Measurements from ENCODE around the gene DENND6B.

The DENND6B gene

DNA sequence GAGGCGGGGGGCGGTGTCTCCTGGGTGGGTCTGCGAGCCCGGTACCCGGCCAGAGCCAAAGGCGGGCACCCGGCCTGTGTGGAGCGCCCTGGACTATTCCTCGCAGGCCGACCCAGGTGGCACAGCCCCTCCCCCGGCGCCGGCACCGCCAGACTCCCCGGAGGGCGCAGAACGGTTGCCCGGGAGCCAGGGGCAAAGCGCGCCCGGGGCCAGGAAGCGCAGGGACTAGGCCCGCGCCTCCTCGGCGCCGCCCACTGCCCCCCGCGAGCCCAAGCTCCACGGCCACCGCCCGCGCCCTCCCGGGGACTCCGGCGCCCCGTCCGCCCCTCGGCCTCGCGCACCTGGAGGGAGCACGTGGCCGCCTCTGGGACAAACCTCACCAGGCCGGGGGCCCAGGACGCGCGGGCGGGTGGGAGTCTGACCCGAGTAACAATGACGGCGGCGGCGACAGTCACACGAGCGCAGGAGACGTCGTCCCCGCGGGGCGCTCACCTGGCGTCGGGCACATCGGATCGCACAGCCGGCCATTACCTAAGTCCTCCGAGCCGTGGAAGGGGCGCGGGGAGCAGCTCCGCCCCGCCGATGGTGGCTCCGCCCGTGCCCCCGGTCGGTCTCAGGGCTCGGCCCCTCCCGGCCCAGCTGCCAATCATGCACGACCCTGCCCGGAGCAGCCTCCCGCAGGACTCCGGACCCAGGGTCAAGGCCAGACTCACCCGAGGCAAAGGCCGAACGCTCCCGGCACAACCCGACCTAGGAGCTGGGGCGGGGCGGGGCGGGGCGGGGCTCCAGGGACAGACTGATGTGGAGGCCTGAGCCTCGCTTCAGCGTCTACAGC is 26.8 kb downstream of the DENND6B start:
- TF ChIP-seq, protein P1, sequence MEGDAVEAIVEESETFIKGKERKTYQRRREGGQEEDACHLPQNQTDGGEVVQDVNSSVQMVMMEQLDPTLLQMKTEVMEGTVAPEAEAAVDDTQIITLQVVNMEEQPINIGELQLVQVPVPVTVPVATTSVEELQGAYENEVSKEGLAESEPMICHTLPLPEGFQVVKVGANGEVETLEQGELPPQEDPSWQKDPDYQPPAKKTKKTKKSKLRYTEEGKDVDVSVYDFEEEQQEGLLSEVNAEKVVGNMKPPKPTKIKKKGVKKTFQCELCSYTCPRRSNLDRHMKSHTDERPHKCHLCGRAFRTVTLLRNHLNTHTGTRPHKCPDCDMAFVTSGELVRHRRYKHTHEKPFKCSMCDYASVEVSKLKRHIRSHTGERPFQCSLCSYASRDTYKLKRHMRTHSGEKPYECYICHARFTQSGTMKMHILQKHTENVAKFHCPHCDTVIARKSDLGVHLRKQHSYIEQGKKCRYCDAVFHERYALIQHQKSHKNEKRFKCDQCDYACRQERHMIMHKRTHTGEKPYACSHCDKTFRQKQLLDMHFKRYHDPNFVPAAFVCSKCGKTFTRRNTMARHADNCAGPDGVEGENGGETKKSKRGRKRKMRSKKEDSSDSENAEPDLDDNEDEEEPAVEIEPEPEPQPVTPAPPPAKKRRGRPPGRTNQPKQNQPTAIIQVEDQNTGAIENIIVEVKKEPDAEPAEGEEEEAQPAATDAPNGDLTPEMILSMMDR (IDR thresholded peaks at IDR 0.05; ENCODE audit: low read depth, low read length), result no peak
- H3K4me3 ChIP-seq (replicated peaks in 1 of 2; ENCODE audit: low read depth in 2 of 2, low read length in 2 of 2), result no peak overlapping the region
- DNase-seq (ENCODE audit: low read depth in 2 of 2), result no peak

DNA sequence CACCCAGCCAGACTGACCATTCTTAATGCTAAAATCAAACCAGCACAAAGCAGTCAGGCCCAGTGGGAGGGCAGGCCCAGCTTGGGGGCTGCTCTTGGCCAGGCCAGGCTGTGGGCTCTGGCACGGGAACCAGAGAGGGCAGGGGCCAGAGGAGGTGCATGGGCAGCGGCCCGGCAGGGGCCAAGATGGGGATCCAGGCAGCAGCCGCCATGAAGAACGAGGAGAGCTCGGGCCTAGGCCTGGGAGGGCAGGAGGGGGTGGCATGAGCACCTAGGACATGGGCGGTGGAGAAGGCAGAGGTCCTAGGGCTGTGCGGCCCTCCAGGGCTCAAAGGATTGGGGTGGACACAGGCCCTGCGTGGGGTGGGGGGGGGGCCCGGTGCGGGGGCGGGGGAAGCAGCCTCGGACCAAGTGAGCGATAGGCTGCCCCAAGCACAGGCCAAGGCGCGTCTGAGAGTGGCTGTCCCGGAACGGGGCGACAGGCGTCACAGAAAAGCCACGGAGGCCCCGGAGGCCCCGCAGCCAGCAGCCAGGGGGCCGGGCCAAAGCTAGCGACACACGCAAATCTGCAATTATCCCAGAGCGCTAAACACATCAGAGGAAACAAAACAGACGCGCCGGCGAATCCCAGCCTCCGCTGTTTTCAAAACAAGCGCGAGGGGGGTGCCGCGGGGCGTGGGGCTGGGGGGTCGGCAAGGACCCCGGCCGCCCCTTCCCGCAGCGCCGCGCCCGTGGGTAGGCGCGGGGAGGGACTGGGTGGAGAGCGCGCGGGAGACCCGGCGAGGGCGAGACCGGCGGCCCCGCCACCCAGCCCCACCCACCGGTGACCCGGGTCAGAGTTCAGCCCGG is 27.7 kb downstream of the DENND6B start:
- no peak for DNase-seq (ENCODE audit: low read depth in 2 of 2)
- H3K4me3 ChIP-seq (replicated peaks in 1 of 2; ENCODE audit: low read depth in 2 of 2, low read length in 2 of 2), result no peak overlapping the region
- TF ChIP-seq, protein P1 (IDR thresholded peaks at IDR 0.05; ENCODE audit: low read depth, low read length), result no peak

DNA sequence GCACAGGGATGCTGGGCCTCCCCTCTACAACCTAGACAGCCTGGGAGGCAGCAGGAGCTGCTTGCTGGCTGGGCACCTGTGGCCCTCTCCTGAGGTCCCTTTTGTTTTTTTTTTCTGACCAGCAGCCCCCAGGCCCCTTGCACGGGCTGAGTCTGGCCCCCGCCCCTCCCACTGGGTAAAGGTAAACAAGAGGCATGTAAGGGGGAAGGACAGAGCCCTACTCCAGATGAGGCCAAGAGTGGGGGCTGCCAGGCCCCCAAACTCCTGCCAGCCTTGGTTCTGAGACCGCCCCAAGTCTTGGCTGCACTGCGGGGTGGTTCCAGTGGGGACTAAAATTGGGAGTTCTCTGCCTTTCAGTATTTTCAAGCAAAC is 28.6 kb downstream of the DENND6B start:
- no peak overlapping the region for H3K4me3 ChIP-seq (replicated peaks in 1 of 2; ENCODE audit: low read depth in 2 of 2, low read length in 2 of 2)
- no peak for DNase-seq (ENCODE audit: low read depth in 2 of 2)
- TF ChIP-seq, protein P1 (IDR thresholded peaks at IDR 0.05; ENCODE audit: low read depth, low read length), result no peak

DNA sequence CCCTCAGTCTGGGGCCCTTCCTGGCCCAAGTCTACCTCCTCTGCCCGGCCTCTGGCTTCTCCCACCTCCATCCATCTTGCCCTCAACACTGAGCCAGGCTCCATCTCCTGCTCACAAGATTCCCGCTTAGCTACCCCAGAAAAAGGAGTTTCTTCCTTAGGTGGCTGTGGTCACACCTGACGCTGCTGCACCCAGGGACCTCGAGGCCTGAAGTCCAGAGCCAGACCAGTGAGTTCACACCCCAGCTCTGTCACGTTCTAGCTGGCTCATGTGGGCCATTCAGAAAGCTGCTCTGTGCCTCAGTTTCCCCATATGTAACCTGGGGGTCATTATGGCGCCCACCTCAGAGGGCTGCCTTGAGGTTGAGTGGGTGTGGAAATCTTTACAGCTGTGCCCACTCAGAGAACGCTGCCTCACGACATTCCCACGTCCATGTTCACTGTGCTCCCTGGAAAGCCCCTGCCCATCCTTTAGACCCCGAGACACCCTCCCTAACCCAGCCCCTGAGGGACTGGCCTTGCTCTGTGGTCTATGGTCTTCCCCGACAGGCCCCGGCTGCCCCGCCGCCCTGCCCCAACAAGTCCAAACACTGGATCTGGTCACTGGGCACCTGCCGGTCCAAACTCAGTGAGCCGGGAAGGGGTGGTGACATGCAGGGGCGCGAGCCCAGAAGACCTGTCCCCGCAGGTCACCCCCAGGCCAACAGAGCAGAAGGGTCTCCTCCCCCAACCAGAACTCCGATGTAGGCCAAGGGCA is 29.1 kb downstream of the DENND6B start:
- TF ChIP-seq, protein P1 (IDR thresholded peaks at IDR 0.05; ENCODE audit: low read depth, low read length), result no peak
- H3K4me3 ChIP-seq (replicated peaks in 1 of 2; ENCODE audit: low read depth in 2 of 2, low read length in 2 of 2), result no peak overlapping the region
- DNase-seq (ENCODE audit: low read depth in 2 of 2), result no peak

DNA sequence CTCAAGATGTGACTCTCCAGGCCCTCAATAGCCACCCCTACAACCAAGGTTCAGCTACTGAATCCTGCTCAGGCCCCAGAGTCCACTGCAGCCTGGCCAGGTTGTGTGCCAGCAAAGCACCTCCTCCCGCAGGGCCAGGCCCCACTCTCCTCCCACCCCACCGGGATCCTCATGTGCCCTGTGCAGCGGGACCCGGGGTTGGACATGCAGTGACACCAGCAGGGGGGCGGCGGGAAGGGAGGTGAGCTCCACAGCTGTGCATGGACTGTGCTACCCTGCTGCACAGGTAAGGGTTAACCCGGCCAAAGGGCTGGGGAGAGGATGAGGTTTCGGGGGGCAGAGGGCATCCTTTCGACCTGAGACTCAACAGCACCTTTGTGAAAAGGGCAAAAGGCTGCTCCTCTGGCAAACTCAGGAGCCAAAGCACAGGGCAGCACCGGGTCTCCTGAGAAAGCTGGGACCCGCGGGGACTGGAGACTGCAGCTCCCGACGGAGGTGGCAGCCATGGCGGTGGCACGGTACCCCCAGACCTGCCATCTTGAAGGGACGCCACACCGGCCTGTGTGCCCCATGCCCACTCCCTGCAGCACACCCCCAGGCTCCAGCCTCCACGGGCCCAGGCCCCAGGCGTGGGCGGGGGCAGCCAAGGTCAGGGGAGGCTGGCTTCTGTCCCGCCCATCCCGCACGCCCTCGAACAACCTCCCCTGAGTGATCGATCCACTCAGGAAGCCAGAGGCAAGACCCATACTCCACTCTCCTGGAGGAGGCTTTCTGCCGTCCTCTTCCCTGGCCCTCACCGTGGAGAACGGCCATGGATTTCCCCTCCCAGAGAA is 29.9 kb downstream of the DENND6B start:
- no peak overlapping the region for H3K4me3 ChIP-seq (replicated peaks in 1 of 2; ENCODE audit: low read depth in 2 of 2, low read length in 2 of 2)
- no peak for DNase-seq (ENCODE audit: low read depth in 2 of 2)
- TF ChIP-seq, protein P1 (IDR thresholded peaks at IDR 0.05; ENCODE audit: low read depth, low read length), result no peak

DNA sequence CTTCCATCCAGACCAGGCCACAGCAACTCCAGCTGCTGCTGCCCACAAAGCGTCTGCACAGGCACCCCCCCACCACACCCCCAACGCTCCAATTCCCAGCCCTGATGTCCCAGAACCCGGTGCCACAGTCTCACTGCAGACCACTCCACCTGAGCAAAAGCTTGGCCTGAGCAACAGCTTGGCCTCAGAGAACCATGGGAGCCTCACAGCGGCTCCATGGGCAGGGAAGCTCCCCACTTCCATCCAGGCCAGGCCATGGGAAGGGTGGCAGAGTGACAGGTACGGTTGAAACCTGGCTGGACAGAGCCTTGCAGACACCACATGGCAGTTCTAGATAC is 32.5 kb downstream of the DENND6B start:
- no peak for DNase-seq (ENCODE audit: low read depth in 2 of 2)
- TF ChIP-seq, protein P1 (IDR thresholded peaks at IDR 0.05; ENCODE audit: low read depth, low read length), result no peak
- H3K4me3 ChIP-seq (replicated peaks in 1 of 2; ENCODE audit: low read depth in 2 of 2, low read length in 2 of 2), result no peak overlapping the region

All from cardiac fibroblast (primary cell).